ENCODE data around the gene LEF1.

The LEF1 gene

GRCh38 chr4:108107101-108107500, 61.6 kb downstream of the LEF1 start:
- H3K4me1 Mint-ChIP-seq (ENCODE audit: low read depth), result peaks cover 62% of the 10 kb centered on the region
- no peak for DNase-seq (ENCODE audit: low spot score)
- H3K27me3 Mint-ChIP-seq (ENCODE audit: low read depth), result no peaks in the 10 kb centered on the region
- H3K9me3 Mint-ChIP-seq, result no peaks in the 10 kb centered on the region
- peak overlapping the region; percentile 75 for H3K4me3 Mint-ChIP-seq
- peak overlapping the region; percentile 68 for H3K27ac Mint-ChIP-seq
- peaks cover 55% of the 10 kb centered on the region for H3K36me3 Mint-ChIP-seq (ENCODE audit: low read depth)

GRCh38 chr4:108106186-108106585, 62.5 kb downstream of the LEF1 start:
- Mint-ChIP-seq H3K27me3 (ENCODE audit: low read depth) (no peaks in the 10 kb centered on the region), H3K36me3 (ENCODE audit: low read depth) (peaks cover 56% of the 10 kb centered on the region), H3K27ac (peak overlapping the region; percentile 68), H3K4me3 (peak overlapping the region; percentile 75), H3K4me1 (ENCODE audit: low read depth) (peaks cover 60% of the 10 kb centered on the region), H3K9me3 (no peaks in the 10 kb centered on the region)
- no peak for DNase-seq (ENCODE audit: low spot score)

- Mint-ChIP-seq H3K9me3 (no peaks in the 10 kb centered on the region), H3K27me3 (ENCODE audit: low read depth) (no peaks in the 10 kb centered on the region), H3K4me1 (ENCODE audit: low read depth) (peaks cover 43% of the 10 kb centered on the region), H3K36me3 (ENCODE audit: low read depth) (peaks cover 54% of the 10 kb centered on the region), H3K4me3 (no peak overlapping the region), H3K27ac (no peak overlapping the region)
- DNase-seq (ENCODE audit: low spot score), result no peak
Measured at GRCh38 chr4:108103099-108103862, 65.5 kb downstream of the LEF1 start.

GRCh38 chr4:108100827-108101226, 67.9 kb downstream of the LEF1 start:
- peaks cover 36% of the 10 kb centered on the region for H3K4me1 Mint-ChIP-seq (ENCODE audit: low read depth)
- H3K27ac Mint-ChIP-seq, result no peak overlapping the region
- no peak overlapping the region for H3K4me3 Mint-ChIP-seq
- no peak for DNase-seq (ENCODE audit: low spot score)
- peaks cover 56% of the 10 kb centered on the region for H3K36me3 Mint-ChIP-seq (ENCODE audit: low read depth)
- H3K9me3 Mint-ChIP-seq, result no peaks in the 10 kb centered on the region
- no peaks in the 10 kb centered on the region for H3K27me3 Mint-ChIP-seq (ENCODE audit: low read depth)

- H3K4me3 Mint-ChIP-seq, result no peak overlapping the region
- no peaks in the 10 kb centered on the region for H3K9me3 Mint-ChIP-seq
- no peaks in the 10 kb centered on the region for H3K27me3 Mint-ChIP-seq (ENCODE audit: low read depth)
- DNase-seq (ENCODE audit: low spot score), result no peak
- H3K36me3 Mint-ChIP-seq (ENCODE audit: low read depth), result peaks cover 56% of the 10 kb centered on the region
- no peak overlapping the region for H3K27ac Mint-ChIP-seq
- H3K4me1 Mint-ChIP-seq (ENCODE audit: low read depth), result peaks cover 40% of the 10 kb centered on the region
Measured at GRCh38 chr4:108099838-108100237, 68.9 kb downstream of the LEF1 start.

- no peak overlapping the region for H3K4me3 Mint-ChIP-seq
- H3K9me3 Mint-ChIP-seq, result no peaks in the 10 kb centered on the region
- no peaks in the 10 kb centered on the region for H3K27me3 Mint-ChIP-seq (ENCODE audit: low read depth)
- H3K36me3 Mint-ChIP-seq (ENCODE audit: low read depth), result peaks cover 52% of the 10 kb centered on the region
- H3K4me1 Mint-ChIP-seq (ENCODE audit: low read depth), result peaks cover 52% of the 10 kb centered on the region
- no peak for DNase-seq (ENCODE audit: low spot score)
- H3K27ac Mint-ChIP-seq, result no peak overlapping the region
Measured at GRCh38 chr4:108097990-108098553, 70.7 kb downstream of the LEF1 start.

GRCh38 chr4:108094923-108095482, 73.7 kb downstream of the LEF1 start:
- H3K4me1 Mint-ChIP-seq (ENCODE audit: low read depth), result peaks cover 53% of the 10 kb centered on the region
- H3K36me3 Mint-ChIP-seq (ENCODE audit: low read depth), result peaks cover 41% of the 10 kb centered on the region
- DNase-seq (ENCODE audit: low spot score), result no peak
- no peaks in the 10 kb centered on the region for H3K27me3 Mint-ChIP-seq (ENCODE audit: low read depth)
- no peak overlapping the region for H3K27ac Mint-ChIP-seq
- H3K9me3 Mint-ChIP-seq, result no peaks in the 10 kb centered on the region
- H3K4me3 Mint-ChIP-seq, result no peak overlapping the region

GRCh38 chr4:108094131-108094530, 74.6 kb downstream of the LEF1 start:
- H3K27me3 Mint-ChIP-seq (ENCODE audit: low read depth), result no peaks in the 10 kb centered on the region
- peaks cover 42% of the 10 kb centered on the region for H3K36me3 Mint-ChIP-seq (ENCODE audit: low read depth)
- DNase-seq (ENCODE audit: low spot score), result no peak
- H3K9me3 Mint-ChIP-seq, result no peaks in the 10 kb centered on the region
- peaks cover 55% of the 10 kb centered on the region for H3K4me1 Mint-ChIP-seq (ENCODE audit: low read depth)
- no peak overlapping the region for H3K27ac Mint-ChIP-seq
- no peak overlapping the region for H3K4me3 Mint-ChIP-seq

GRCh38 chr4:108092288-108092687, 76.4 kb downstream of the LEF1 start:
- no peaks in the 10 kb centered on the region for H3K9me3 Mint-ChIP-seq
- H3K36me3 Mint-ChIP-seq (ENCODE audit: low read depth), result peaks cover 52% of the 10 kb centered on the region
- H3K4me3 Mint-ChIP-seq, result no peak overlapping the region
- no peaks in the 10 kb centered on the region for H3K27me3 Mint-ChIP-seq (ENCODE audit: low read depth)
- DNase-seq (ENCODE audit: low spot score), result no peak
- H3K4me1 Mint-ChIP-seq (ENCODE audit: low read depth), result peaks cover 48% of the 10 kb centered on the region
- H3K27ac Mint-ChIP-seq, result no peak overlapping the region

GRCh38 chr4:108087293-108087967, 81.3 kb downstream of the LEF1 start:
- Mint-ChIP-seq H3K36me3 (ENCODE audit: low read depth) (peaks cover 46% of the 10 kb centered on the region), H3K4me1 (ENCODE audit: low read depth) (peaks cover 17% of the 10 kb centered on the region), H3K27ac (no peak overlapping the region), H3K4me3 (no peak overlapping the region), H3K27me3 (ENCODE audit: low read depth) (no peaks in the 10 kb centered on the region), H3K9me3 (no peaks in the 10 kb centered on the region)
- DNase-seq (ENCODE audit: low spot score), result no peak

- DNase-seq (ENCODE audit: low spot score), result no peak
- H3K27me3 Mint-ChIP-seq (ENCODE audit: low read depth), result no peaks in the 10 kb centered on the region
- H3K27ac Mint-ChIP-seq, result peak overlapping the region; percentile 52
- peaks cover 22% of the 10 kb centered on the region for H3K4me1 Mint-ChIP-seq (ENCODE audit: low read depth)
- H3K4me3 Mint-ChIP-seq, result peak overlapping the region; percentile 66
- H3K36me3 Mint-ChIP-seq (ENCODE audit: low read depth), result peaks cover 54% of the 10 kb centered on the region
- H3K9me3 Mint-ChIP-seq, result no peaks in the 10 kb centered on the region
Measured at GRCh38 chr4:108081256-108081655, 87.5 kb downstream of the LEF1 start.

- no peaks in the 10 kb centered on the region for H3K27me3 Mint-ChIP-seq (ENCODE audit: low read depth)
- H3K36me3 Mint-ChIP-seq (ENCODE audit: low read depth), result peaks cover 54% of the 10 kb centered on the region
- peak overlapping the region; percentile 52 for H3K27ac Mint-ChIP-seq
- H3K9me3 Mint-ChIP-seq, result no peaks in the 10 kb centered on the region
- DNase-seq (ENCODE audit: low spot score), result no peak
- H3K4me3 Mint-ChIP-seq, result peak overlapping the region; percentile 66
- H3K4me1 Mint-ChIP-seq (ENCODE audit: low read depth), result peaks cover 22% of the 10 kb centered on the region
Measured at GRCh38 chr4:108080747-108081146, 88.0 kb downstream of the LEF1 start.

GRCh38 chr4:108078024-108078733, 90.6 kb downstream of the LEF1 start:
- peak overlapping the region; percentile 19 for H3K27ac Mint-ChIP-seq
- no peaks in the 10 kb centered on the region for H3K9me3 Mint-ChIP-seq

More at GRCh38 chr4:108078024-108078733, 90.6 kb downstream of the LEF1 start:
- Mint-ChIP-seq H3K4me1 (ENCODE audit: low read depth) (peaks cover 30% of the 10 kb centered on the region), H3K36me3 (ENCODE audit: low read depth) (peaks cover 64% of the 10 kb centered on the region), H3K4me3 (no peak overlapping the region), H3K27me3 (ENCODE audit: low read depth) (no peaks in the 10 kb centered on the region)
- no peak for DNase-seq (ENCODE audit: low spot score)

Measured in T-helper 2 cell treated with Interferon-gamma antibody and Interleukin-4, amounts not matched to agents 5 μg/mL and 100 μg/mL, for 36 hours (primary cell).